GM18858 (cell line): ENCODE measurements around the gene B3GALT6.
A peak's percentile ranks its signal among the peaks of the same experiment; 100 is the strongest.

Experiments used
- ATAC-seq: cut with Tn5 transposase; IDR thresholded peaks from one replicate; pipeline ENCODE4 v1.9.1; 2021; ENCODE audit not compliant: unreplicated experiment

B3GALT6 gene

GRCh38 chr1:1230656-1231399 lies 1.2 kb upstream of the B3GALT6 start:
- ATAC-seq, result no peak

GRCh38 chr1:1231400-1232207 lies 433 bp upstream of the B3GALT6 start, which contains the start of gene SDF4:
Gene SDF4 (minus strand): TSS chr1:1232001. CDS start chr1:1228772, 3,229 bp downstream.
- ATAC-seq, result peak; percentile 73

GRCh38 chr1:1232796-1233566 lies 944 bp downstream of the B3GALT6 start:
- no peak for ATAC-seq

- ATAC-seq, result no peak
These were observed 1.5 kb downstream of the B3GALT6 start for GRCh38 chr1:1233567-1233892.

GRCh38 chr1:1234180-1234808 lies 2.3 kb downstream of the B3GALT6 start:
- ATAC-seq, result no peak

- ATAC-seq, result no peak
These were observed 3.1 kb downstream of the B3GALT6 start for GRCh38 chr1:1235016-1235744.

GRCh38 chr1:1236176-1236763 lies 4.2 kb downstream of the B3GALT6 start:
- no peak for ATAC-seq

GRCh38 chr1:1236945-1237873 lies 5.2 kb downstream of the B3GALT6 start:
- ATAC-seq, result no peak

- ATAC-seq, result no peak
These were observed 6.1 kb downstream of the B3GALT6 start for GRCh38 chr1:1237874-1238701.

- no peak for ATAC-seq
These were observed 6.7 kb downstream of the B3GALT6 start for GRCh38 chr1:1238702-1239178.

GRCh38 chr1:1239227-1239613 lies 7.2 kb downstream of the B3GALT6 start:
- no peak for ATAC-seq

GRCh38 chr1:1239614-1240347 lies 7.7 kb downstream of the B3GALT6 start:
- ATAC-seq, result no peak

GRCh38 chr1:1240348-1240732 lies 8.3 kb downstream of the B3GALT6 start:
- ATAC-seq, result no peak

- no peak for ATAC-seq
These were observed 9.0 kb downstream of the B3GALT6 start for GRCh38 chr1:1240822-1241587.

- ATAC-seq, result no peak
These were observed 9.7 kb downstream of the B3GALT6 start for GRCh38 chr1:1241588-1242219.
